OCI-LY3 (cell line): ENCODE results near the gene HPCAL1.

Experiments
- H2AFZ ChIP-seq: fragments of 200-600, 300-600 bp; shearing (Covaris generic); 2 replicates; pipeline ENCODE4 v1.6.0; 2014; ENCODE audit warnings: antibody characterized with exemption, low read depth, low read length
- H3K27ac ChIP-seq: fragments of 200-600, 300-600 bp; sonication (generic); 2 replicates; pipeline ENCODE4 v1.5.1; 2014; ENCODE audit warnings: mild to moderate bottlenecking, low read length, moderate library complexity, mixed read lengths
- H3K27me3 ChIP-seq: fragments of 200-600, 300-600 bp; sonication (generic); 2 replicates; pipeline ENCODE4 v1.6.1; 2014; ENCODE audit warnings: low read depth, low read length, mixed read lengths
- H3K36me3 ChIP-seq: fragments of 200-600, 300-600 bp; sonication (generic); replicated peaks from 2 replicates; pipeline ENCODE3; 2014; ENCODE audit warnings: low read depth, low read length, mixed read lengths
- H3K4me1 ChIP-seq: fragments of 300-600, 200-600 bp; sonication (generic); 2 replicates; pipeline ENCODE4 v1.6.1; 2014; ENCODE audit warnings: low read length, mixed read lengths
- H3K4me2 ChIP-seq: fragments of 200-600, 300-600 bp; sonication (generic); 2 replicates; pipeline ENCODE4 v1.6.1; 2014; ENCODE audit warnings: low read length, mixed read lengths
- H3K4me3 ChIP-seq: fragments of 300-600, 200-600 bp; sonication (generic); 2 replicates; pipeline ENCODE4 v1.5.1; 2014; ENCODE audit warnings: antibody characterized with exemption, mild to moderate bottlenecking, low read length, moderate library complexity
- H3K79me2 ChIP-seq: fragments of 300-600, 200-600 bp; shearing (Covaris generic); 2 replicates; pipeline ENCODE4 v1.6.1; 2014; ENCODE audit warnings: mild to moderate bottlenecking, low read length, mixed read lengths
- H3K9ac ChIP-seq: fragments of 300-600, 200-600 bp; shearing (Covaris generic); 2 replicates; pipeline ENCODE4 v1.6.0; 2014; ENCODE audit warnings: mild to moderate bottlenecking, low read length, moderate library complexity
- H3K9me3 ChIP-seq: fragments of 200-600, 300-600 bp; shearing (Covaris generic); 2 replicates; pipeline ENCODE4 v1.6.1; 2014; ENCODE audit warnings: low read length, mixed read lengths; ENCODE audit not compliant: insufficient read depth
- H4K20me1 ChIP-seq: fragments of 200-600, 300-600 bp; sonication (generic); 2 replicates; pipeline ENCODE4 v1.6.1; 2016; ENCODE audit warnings: low read length, mixed read lengths; ENCODE audit not compliant: insufficient read depth
- CTCF ChIP-seq: fragments of 200-600, 300-600 bp; sonication (generic); IDR thresholded peaks from 2 replicates; pipeline ENCODE4 v1.5.1; 2014; ENCODE audit warnings: antibody characterized with exemption, low read length, low read depth
- EZH2phosphoT487 ChIP-seq: fragments of 200-600 bp; shearing (Covaris generic); IDR thresholded peaks from 2 replicates; pipeline ENCODE4 v1.6.1; 2018; ENCODE audit warnings: antibody characterized with exemption, mixed run types, low read depth

HPCAL1 gene

GRCh38 chr2:10342245-10342951, 39.7 kb downstream of the HPCAL1 start:
- TF ChIP-seq CTCF, result no peak
- Histone ChIP-seq H3K27ac (no peak overlapping the region), H2AFZ (no peak overlapping the region), H3K27me3 (peaks cover 3% of the 10 kb centered on the region; the same call in 1 of the 2 replicates), H3K4me3 (no peak overlapping the region), H3K79me2 (no peaks in the 10 kb centered on the region), H4K20me1 (no peaks in the 10 kb centered on the region), H3K9me3 (no peaks in the 10 kb centered on the region), H3K36me3 (no peaks in the 10 kb centered on the region), H3K4me2 (no peak overlapping the region), H3K9ac (no peak overlapping the region), H3K4me1 (no peaks in the 10 kb centered on the region)

GRCh38 chr2:10343191-10343590, 40.5 kb downstream of the HPCAL1 start:
- Histone ChIP-seq H4K20me1 (no peaks in the 10 kb centered on the region), H3K27ac (no peak overlapping the region), H3K36me3 (no peaks in the 10 kb centered on the region), H3K4me2 (no peak overlapping the region), H3K4me1 (no peaks in the 10 kb centered on the region), H3K9ac (no peak overlapping the region), H3K27me3 (peaks cover 3% of the 10 kb centered on the region; the same call in 1 of the 2 replicates), H3K79me2 (no peaks in the 10 kb centered on the region), H3K9me3 (no peaks in the 10 kb centered on the region), H3K4me3 (no peak overlapping the region), H2AFZ (no peak overlapping the region)
- TF ChIP-seq EZH2phosphoT487 (no peak), CTCF (no peak)

GRCh38 chr2:10343658-10344057, 41.0 kb downstream of the HPCAL1 start:
- H3K4me2 ChIP-seq, result no peak overlapping the region
- H3K27ac ChIP-seq, result no peak overlapping the region
- H3K4me3 ChIP-seq, result no peak overlapping the region
- no peaks in the 10 kb centered on the region for H3K36me3 ChIP-seq
- H3K79me2 ChIP-seq, result no peaks in the 10 kb centered on the region
- no peaks in the 10 kb centered on the region for H4K20me1 ChIP-seq
- no peak overlapping the region for H3K9ac ChIP-seq
- H3K27me3 ChIP-seq, result peaks cover 3% of the 10 kb centered on the region; the same call in 1 of the 2 replicates
- no peak overlapping the region for H2AFZ ChIP-seq
- no peaks in the 10 kb centered on the region for H3K4me1 ChIP-seq
- no peak for TF ChIP-seq EZH2phosphoT487
- no peak for TF ChIP-seq CTCF
- H3K9me3 ChIP-seq, result no peaks in the 10 kb centered on the region

GRCh38 chr2:10344105-10345066, 41.7 kb downstream of the HPCAL1 start:
- TF ChIP-seq EZH2phosphoT487 (no peak), CTCF (no peak)
- Histone ChIP-seq H3K9me3 (no peaks in the 10 kb centered on the region), H3K4me3 (no peak overlapping the region), H3K27ac (no peak overlapping the region), H2AFZ (no peak overlapping the region), H3K27me3 (peaks cover 3% of the 10 kb centered on the region; the same call in 1 of the 2 replicates), H4K20me1 (no peaks in the 10 kb centered on the region), H3K9ac (no peak overlapping the region), H3K79me2 (no peaks in the 10 kb centered on the region), H3K36me3 (no peaks in the 10 kb centered on the region), H3K4me1 (no peaks in the 10 kb centered on the region), H3K4me2 (no peak overlapping the region)
